H1 (cell line): ENCODE measurements around the gene SLC22A13. TPM values are rescaled to one million over a fixed set of nuclear protein-coding genes. Genes with fewer than 3 reads are reported as not detected.

ENCODE experiments used
- CTCF ChIA-PET: fragments of 300-600 bp; sonication (Branson Sonifier 250); formaldehyde crosslinking; loops from one replicate; lab custom pipeline; 2021; ENCODE audit not compliant: partially characterized antibody; lab: Charles Lee
- POLR2A ChIA-PET: fragments of 300-600 bp; sonication (Branson Sonifier 250); formaldehyde crosslinking; loops from one replicate; lab custom pipeline; 2021; ENCODE audit warnings: inconsistent platforms; ENCODE audit not compliant: partially characterized antibody; lab: Charles Lee
- DNase-seq, 2 experiments: peaks; one replicate each; pipeline versions ENCODE4 v3.0.0 to v3.0.0-alpha.2; 2010 to 2022; ENCODE audit warnings: low spot score in 2 of 2, low read depth in 1 of 2, mixed read lengths in 1 of 2
- FAIRE-seq: peaks from 2 replicates; lab custom pipeline; 2011; peaks lifted over from hg19 to GRCh38; lab: Jason Lieb, UNC
- H2AFZ ChIP-seq: 2 replicates; pipeline ENCODE4 v1.8.1; 2012; ENCODE audit warnings: low read length, inconsistent platforms
- H2AK5ac ChIP-seq: 2 replicates; pipeline ENCODE4 v1.6.1; 2013; ENCODE audit warnings: low read depth, low read length
- H2BK120ac ChIP-seq: replicated peaks from 2 replicates; pipeline ENCODE3; 2013; ENCODE audit warnings: low read depth, low read length, inconsistent platforms
- H2BK12ac ChIP-seq: 2 replicates; pipeline ENCODE4 v1.6.1; 2013; ENCODE audit warnings: low read depth, low read length
- H2BK15ac ChIP-seq: 2 replicates; pipeline ENCODE4 v1.6.1; 2013; ENCODE audit warnings: low read length
- H2BK20ac ChIP-seq: 2 replicates; pipeline ENCODE4 v1.6.1; 2013; ENCODE audit warnings: low read length
- H2BK5ac ChIP-seq: 2 replicates; pipeline ENCODE4 v1.6.1; 2013; ENCODE audit warnings: low read depth, low read length
- H3K14ac ChIP-seq: 2 replicates; pipeline ENCODE4 v1.6.1; 2013; ENCODE audit warnings: inconsistent platforms; ENCODE audit not compliant: insufficient read length
- H3K18ac ChIP-seq: 2 replicates; pipeline ENCODE4 v1.6.1; 2013; ENCODE audit warnings: low read length; ENCODE audit errors: extremely low read depth
- H3K23ac ChIP-seq: 2 replicates; pipeline ENCODE4 v1.6.1; 2013; ENCODE audit warnings: inconsistent platforms; ENCODE audit not compliant: insufficient read length
- H3K23me2 ChIP-seq: 2 replicates; pipeline ENCODE4 v1.6.1; 2013; ENCODE audit warnings: low read depth, low read length
- H3K27ac ChIP-seq: 2 replicates; pipeline ENCODE4 v1.6.1; 2011; ENCODE audit warnings: low read depth, low read length, inconsistent platforms
- H3K27me3 ChIP-seq, 4 experiments: replicated peaks in 1 of 4; 1 replicate in 1 of 4; 2 replicates in 3 of 4; pipeline versions ENCODE4 v1.6.1 to v1.8.1; 2011 to 2013; ENCODE audit warnings: low read length in 3 of 4, mild to moderate bottlenecking in 3 of 4, inconsistent platforms in 2 of 4, mixed read lengths in 2 of 4, moderate library complexity in 1 of 4; ENCODE audit not compliant: control insufficient read depth in 3 of 4, insufficient read depth in 3 of 4; ENCODE audit errors: extremely low read depth in 1 of 4
- H3K36me3 ChIP-seq, 4 experiments: 2 replicates each; pipeline versions ENCODE4 v1.6.1 to v1.8.1; 2011 to 2013; ENCODE audit warnings: mild to moderate bottlenecking in 4 of 4, low read length in 3 of 4, moderate library complexity in 2 of 4, control low read depth in 1 of 4, inconsistent platforms in 1 of 4; ENCODE audit not compliant: insufficient read depth in 4 of 4, control insufficient read depth in 2 of 4
- H3K4ac ChIP-seq: replicated peaks from 2 replicates; pipeline ENCODE3; 2013; ENCODE audit warnings: low read length, low read depth, mixed read lengths, inconsistent platforms; ENCODE audit not compliant: insufficient read length
- H3K4me1 ChIP-seq, 4 experiments: replicated peaks in 1 of 4; 1 replicate in 1 of 4; 2 replicates in 3 of 4; pipeline versions ENCODE4 v1.6.1 to v1.8.1; 2011 to 2013; ENCODE audit warnings: low read length in 3 of 4, inconsistent platforms in 2 of 4, mixed read lengths in 1 of 4; ENCODE audit not compliant: insufficient read depth in 4 of 4, control insufficient read depth in 3 of 4
- H3K4me2 ChIP-seq, 2 experiments: 2 replicates each; pipeline versions ENCODE4 v1.6.1 to v1.8.1; 2011 to 2013; ENCODE audit warnings: low read depth in 2 of 2, low read length in 2 of 2, control low read depth in 1 of 2, inconsistent platforms in 1 of 2, mild to moderate bottlenecking in 1 of 2; ENCODE audit not compliant: insufficient read depth in 1 of 2
- H3K4me3 ChIP-seq, 4 experiments: fragments of 200-600, 300-600 bp in 1 of 4; sonication (generic), shearing (Covaris generic), sonication (Bioruptor Twin) in 1 of 4; 2 replicates each; pipeline versions ENCODE4 v1.5.1 to v1.8.1; 2011 to 2016; ENCODE audit warnings: low read length in 4 of 4, low read depth in 3 of 4, control low read depth in 2 of 4, inconsistent platforms in 2 of 4, mild to moderate bottlenecking in 2 of 4, mixed read lengths in 1 of 4, moderate library complexity in 1 of 4; ENCODE audit not compliant: insufficient read depth in 2 of 4; ENCODE audit errors: extremely low read depth in 1 of 4
- H3K56ac ChIP-seq: replicated peaks from 2 replicates; pipeline ENCODE3; 2013; ENCODE audit warnings: low read depth, mild to moderate bottlenecking, mixed read lengths, low read length, inconsistent platforms; ENCODE audit not compliant: insufficient read length
- H3K79me1 ChIP-seq: 2 replicates; pipeline ENCODE4 v1.6.1; 2013; ENCODE audit warnings: low read depth, low read length, control low read depth
- H3K79me2 ChIP-seq, 2 experiments: 2 replicates each; pipeline versions ENCODE4 v1.6.1 to v1.8.1; 2012 to 2013; ENCODE audit warnings: low read length in 2 of 2, mild to moderate bottlenecking in 2 of 2, inconsistent platforms in 1 of 2; ENCODE audit not compliant: insufficient read depth in 2 of 2, control insufficient read depth in 1 of 2
- H3K9ac ChIP-seq, 4 experiments: replicated peaks in 1 of 4; 1 replicate in 1 of 4; 2 replicates in 3 of 4; pipeline versions ENCODE4 v1.6.1 to v1.8.1; 2011 to 2013; ENCODE audit warnings: low read depth in 3 of 4, low read length in 3 of 4, control low read depth in 2 of 4, mild to moderate bottlenecking in 2 of 4, moderate library complexity in 2 of 4, inconsistent platforms in 1 of 4; ENCODE audit errors: extremely low read depth in 1 of 4
- H3K9me3 ChIP-seq, 2 experiments: 2 replicates each; pipeline versions ENCODE4 v1.6.1 to v1.8.1; 2012 to 2013; ENCODE audit warnings: mild to moderate bottlenecking in 2 of 2, moderate library complexity in 2 of 2, control low read depth in 1 of 2, inconsistent platforms in 1 of 2, low read depth in 1 of 2, low read length in 1 of 2, mixed read lengths in 1 of 2; ENCODE audit not compliant: insufficient read depth in 2 of 2
- H4K20me1 ChIP-seq, 2 experiments: replicated peaks in 1 of 2; 2 replicates each; pipeline versions ENCODE3 to v1.8.1; 2011 to 2013; ENCODE audit warnings: inconsistent platforms in 2 of 2, low read length in 2 of 2, mild to moderate bottlenecking in 1 of 2; ENCODE audit not compliant: insufficient read depth in 2 of 2, control insufficient read depth in 1 of 2
- H4K5ac ChIP-seq: 2 replicates; pipeline ENCODE4 v1.6.1; 2013; ENCODE audit warnings: low read length, low read depth, mixed read lengths, inconsistent platforms; ENCODE audit not compliant: insufficient read length
- H4K8ac ChIP-seq: 2 replicates; pipeline ENCODE4 v1.8.0; 2013; ENCODE audit warnings: mild to moderate bottlenecking, moderate library complexity, low read length, inconsistent platforms; ENCODE audit not compliant: insufficient read depth; ENCODE audit errors: extremely low read depth
- H4K91ac ChIP-seq: replicated peaks from 2 replicates; pipeline ENCODE3; 2013; ENCODE audit warnings: low read length, mixed read lengths, inconsistent platforms; ENCODE audit not compliant: insufficient read length
- BRCA1 ChIP-seq: IDR thresholded peaks from 2 replicates; pipeline ENCODE4 v1.6.1; 2012; ENCODE audit warnings: low read depth, low read length, improper control_type of control experiment
- CEBPB ChIP-seq: IDR thresholded peaks from 2 replicates; pipeline ENCODE4 v1.6.1; 2012; ENCODE audit warnings: low read depth, low read length
- CTBP2 ChIP-seq: IDR thresholded peaks from 2 replicates; pipeline ENCODE4 v1.7.0; 2011; ENCODE audit warnings: borderline replicate concordance, mild to moderate bottlenecking, moderate library complexity, mixed read lengths, low read length; ENCODE audit not compliant: insufficient read depth, insufficient read length
- HDAC6 ChIP-seq: IDR thresholded peaks from one replicate; pipeline ENCODE4 v1.7.1; 2012; ENCODE audit warnings: low read depth, mild to moderate bottlenecking, inconsistent platforms, low read length, moderate library complexity
- KDM4A ChIP-seq: IDR thresholded peaks from one replicate; pipeline ENCODE4 v1.7.1; 2012; ENCODE audit warnings: low read depth, mild to moderate bottlenecking, moderate library complexity, low read length, inconsistent platforms; ENCODE audit not compliant: severe bottlenecking
- NRF1 ChIP-seq: IDR thresholded peaks from 2 replicates; pipeline ENCODE4 v1.6.1; 2011; ENCODE audit warnings: mild to moderate bottlenecking, low read depth, low read length, improper control_type of control experiment
- POLR2A ChIP-seq, 2 experiments: IDR thresholded peaks; 1 replicate in 1 of 2; 2 replicates in 1 of 2; pipeline ENCODE4 v1.6.1; 2011; ENCODE audit warnings: low read depth in 2 of 2, low read length in 2 of 2, mild to moderate bottlenecking in 2 of 2; ENCODE audit errors: control extremely low read depth in 1 of 2
- RNF2 ChIP-seq: fragments of 200-900, 300-1000 bp; sonication (generic); IDR thresholded peaks from 2 replicates; pipeline ENCODE4 v1.7.1; 2016; ENCODE audit warnings: borderline replicate concordance, low read depth, mild to moderate bottlenecking, antibody characterized with exemption, low read length; ENCODE audit not compliant: poor library complexity, severe bottlenecking; ENCODE audit errors: missing control alignments
- SAP30 ChIP-seq: fragments of 300-600 bp; sonication (generic); IDR thresholded peaks from 2 replicates; pipeline ENCODE4 v1.7.1; 2012; ENCODE audit warnings: low read length, moderate library complexity, mild to moderate bottlenecking, inconsistent platforms; ENCODE audit not compliant: insufficient read depth, insufficient replicate concordance
- SIRT6 ChIP-seq: IDR thresholded peaks from one replicate; pipeline ENCODE4 v1.7.1; 2012; ENCODE audit warnings: low read length, inconsistent platforms
- TAF1 ChIP-seq: IDR thresholded peaks from 2 replicates; pipeline ENCODE4 v1.6.1; 2011; ENCODE audit warnings: mild to moderate bottlenecking, low read depth, low read length
- WGBS, 2 experiments: shearing (Covaris generic) in 1 of 2; methylation state at CpG; one replicate each; pipeline versions ENCODE4 v1.1.6 to v1.1.7; 2013 to 2015; ENCODE audit warnings: low lambda C conversion rate in 2 of 2, mixed read lengths in 2 of 2, inconsistent platforms in 1 of 2, low coverage in 1 of 2, missing lambda C conversion rate in 1 of 2; ENCODE audit not compliant: insufficient replicate concordance in 2 of 2, insufficient coverage in 1 of 2, insufficient read length in 1 of 2; ENCODE audit errors: extremely low coverage in 1 of 2, missing lambda C conversion rate in 1 of 2; 5-methylcytosine and 5-hydroxymethylcytosine counted together
- polyA plus RNA-seq, 7 experiments: library from polyadenylated mRNA; depleted of rRNA in 3 of 7; stranded (reverse) in 5 of 7; unstranded in 2 of 7; fragments of >200 nt in 5 of 7; fragments of 200-250 nt in 2 of 7; gene quantifications; 1 replicate in 5 of 7; 2 replicates in 1 of 7; 4 replicates in 1 of 7; pipeline versions ENCODE4 v1.2.1 to v1.2.3, GENCODE V29; 2011 to 2013; ENCODE audit warnings: missing spikeins in 2 of 7, mixed read lengths in 2 of 7
- total RNA-seq: library from RNA; stranded (reverse); fragmentation: NEBNext Ultra II Directional; extraction: Animal tissue kit (Norgen Biotek cat#: 25700); gene quantifications from 2 replicates; pipeline ENCODE4 v1.2.1, GENCODE V29; 2021
- TF ChIP-seq, protein P1 (sequence below), 3 experiments: IDR thresholded peaks; 1 replicate in 2 of 3; 2 replicates in 1 of 3; pipeline versions ENCODE4 v1.5.1 to v1.6.1; 2011; ENCODE audit warnings: low read length in 3 of 3, mild to moderate bottlenecking in 3 of 3, inconsistent platforms in 2 of 3, low read depth in 1 of 3, moderate library complexity in 1 of 3; ENCODE audit not compliant: insufficient read depth in 1 of 3; ENCODE audit errors: control extremely low read depth in 1 of 3

The SLC22A13 gene
- total and polyA plus RNA-seq, 2 of the 8 experiments (the other 6 are each of a cell fraction or from before 2014, with no cell fraction given), result 0.05 to 0.41 TPM

DNA sequence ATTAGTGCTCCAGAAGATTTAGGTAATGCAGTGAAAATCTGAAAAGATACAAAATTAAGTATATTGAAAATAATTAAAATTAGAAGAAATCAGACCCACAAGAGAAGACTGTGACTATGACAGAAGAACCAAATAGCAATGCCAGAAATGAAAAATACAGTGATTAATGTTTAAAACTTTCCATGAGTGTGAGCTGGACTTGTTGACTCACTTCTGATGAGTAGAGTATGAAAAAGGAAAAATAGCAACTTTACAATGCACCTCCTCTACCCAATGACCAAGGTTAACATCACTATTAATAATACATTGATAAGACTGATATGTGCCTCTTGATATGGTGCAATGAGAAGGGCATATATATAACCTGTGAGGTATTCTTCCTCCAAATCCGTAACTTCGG is 39.3 kb upstream of the SLC22A13 start:
- FAIRE-seq, result no peak
- Histone ChIP-seq H3K18ac (no peak overlapping the region), H3K4me1 (no peaks in the 10 kb centered on the region), H3K14ac (no peak overlapping the region), H3K36me3 (peaks cover 0 to 40% (median 12%) of the 10 kb centered on the region in 4 experiments; a peak in 3 of 8 replicates), H3K4me3 (no peak overlapping the region), H3K27me3 (no peaks in the 10 kb centered on the region), H2BK5ac (no peak overlapping the region), H2AK5ac (no peak overlapping the region), H3K9me3 (no peaks in the 10 kb centered on the region), H3K23me2 (no peaks in the 10 kb centered on the region), H3K27ac (no peak overlapping the region), H3K4me2 (no peak overlapping the region), H4K20me1 (peaks cover 0 to 2% of the 10 kb centered on the region in 2 experiments), H3K79me1 (no peaks in the 10 kb centered on the region), H2BK120ac (no peak overlapping the region), H3K4ac (no peak overlapping the region), H3K79me2 (no peaks in the 10 kb centered on the region), H4K8ac (no peak overlapping the region), H3K56ac (no peak overlapping the region), H2BK15ac (no peak overlapping the region), H3K23ac (no peak overlapping the region), H2BK20ac (no peak overlapping the region), H2AFZ (no peak overlapping the region), H2BK12ac (no peak overlapping the region), H4K91ac (no peak overlapping the region), H3K9ac (no peak overlapping the region), H4K5ac (no peak overlapping the region)
- ChIA-PET POLR2A (no interaction called here), CTCF (interaction anchor here (0.8 kb wide), 1 partner anchor 95 kb away, joined by 3 read pairs; no protein-coding TSS in a partner anchor)
- 98% methylated on average over 2 of the region's 2 CpGs; no CpG with 5 or more reads in 1 of the 2 experiments for WGBS, 2 experiments
- no peak for DNase-seq
- TF ChIP-seq BRCA1 (no peak), HDAC6 (no peak), CEBPB (no peak), RNF2 (no peak), POLR2A (IDR thresholded peaks at IDR 0.05; ENCODE audit: control extremely low read depth in 1 of 2, low read depth in 2 of 2, low read length in 2 of 2) (no peak), NRF1 (no peak), KDM4A (no peak), CTBP2 (no peak), TAF1 (no peak), SIRT6 (no peak), SAP30 (no peak)
- TF ChIP-seq, protein P1, sequence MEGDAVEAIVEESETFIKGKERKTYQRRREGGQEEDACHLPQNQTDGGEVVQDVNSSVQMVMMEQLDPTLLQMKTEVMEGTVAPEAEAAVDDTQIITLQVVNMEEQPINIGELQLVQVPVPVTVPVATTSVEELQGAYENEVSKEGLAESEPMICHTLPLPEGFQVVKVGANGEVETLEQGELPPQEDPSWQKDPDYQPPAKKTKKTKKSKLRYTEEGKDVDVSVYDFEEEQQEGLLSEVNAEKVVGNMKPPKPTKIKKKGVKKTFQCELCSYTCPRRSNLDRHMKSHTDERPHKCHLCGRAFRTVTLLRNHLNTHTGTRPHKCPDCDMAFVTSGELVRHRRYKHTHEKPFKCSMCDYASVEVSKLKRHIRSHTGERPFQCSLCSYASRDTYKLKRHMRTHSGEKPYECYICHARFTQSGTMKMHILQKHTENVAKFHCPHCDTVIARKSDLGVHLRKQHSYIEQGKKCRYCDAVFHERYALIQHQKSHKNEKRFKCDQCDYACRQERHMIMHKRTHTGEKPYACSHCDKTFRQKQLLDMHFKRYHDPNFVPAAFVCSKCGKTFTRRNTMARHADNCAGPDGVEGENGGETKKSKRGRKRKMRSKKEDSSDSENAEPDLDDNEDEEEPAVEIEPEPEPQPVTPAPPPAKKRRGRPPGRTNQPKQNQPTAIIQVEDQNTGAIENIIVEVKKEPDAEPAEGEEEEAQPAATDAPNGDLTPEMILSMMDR (IDR thresholded peaks at IDR 0.05; ENCODE audit: control extremely low read depth in 1 of 3, insufficient read depth in 1 of 3, low read depth in 1 of 3, low read length in 3 of 3), result no peak
